T47D (cell line): ENCODE data around the gene CSNK1D.

ENCODE experiments used
- DNase-seq, 2 experiments: peaks; one replicate each; pipeline versions ENCODE4 v3.0.0 to v3.0.0-alpha.2; 2011 to 2012; ENCODE audit warnings: low read depth in 1 of 2, low spot score in 1 of 2
- JUND ChIP-seq: IDR thresholded peaks from 2 replicates; pipeline ENCODE4 v1.6.1; 2012; ENCODE audit warnings: low read depth
- in situ Hi-C: cut with HindIII; loops from 2 replicates; pipeline ENCODE4 v1.10.0; 2016; ENCODE audit warnings: low sequenced_read_pairs, low pct_unique_long_range_greater_than_20kb

Gene CSNK1D

DNA sequence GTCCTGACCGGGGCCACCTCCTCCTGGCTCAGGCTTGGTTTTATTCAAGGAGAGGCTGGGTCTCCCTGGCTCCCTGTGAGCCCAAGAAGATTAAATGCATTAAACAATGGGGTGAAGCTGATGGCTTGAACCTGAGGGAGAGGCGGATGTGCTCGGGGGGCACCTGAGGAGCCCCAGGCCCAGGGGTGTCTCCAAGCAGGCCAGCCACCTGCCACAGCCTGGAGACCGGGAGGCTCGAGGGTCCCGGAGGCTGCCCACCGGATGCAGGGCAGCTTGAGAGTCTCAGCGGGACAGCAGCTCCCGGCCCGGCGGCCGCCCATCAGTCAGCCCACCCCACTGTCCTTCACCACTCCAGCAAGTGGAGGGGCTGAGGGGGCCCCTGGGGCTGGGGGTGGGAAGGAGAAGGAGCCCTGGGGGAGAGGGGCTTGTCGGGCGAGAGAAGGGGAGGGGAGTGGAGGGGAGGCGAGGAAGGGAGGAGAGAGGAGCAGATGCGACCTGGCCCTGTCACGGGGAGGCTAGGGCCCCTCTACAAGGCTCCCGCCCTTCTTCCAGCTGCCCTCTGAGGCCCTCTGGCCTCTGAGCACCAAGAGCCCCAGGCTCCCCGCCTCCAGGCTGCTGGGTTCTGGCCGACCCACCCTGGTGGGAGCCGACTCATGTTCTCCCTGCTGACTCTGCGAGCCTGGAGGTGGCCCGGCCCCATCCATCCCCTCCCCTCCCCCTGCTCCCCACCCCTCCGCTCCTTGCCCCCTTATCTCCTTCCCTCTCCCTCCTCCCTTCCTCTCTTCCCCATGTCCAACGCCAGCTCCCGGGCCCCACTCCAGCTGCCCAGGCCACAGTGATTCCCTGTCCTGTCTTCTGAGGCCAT is 30.7 kb upstream of the CSNK1D start:
- in situ Hi-C loops = no loop called here

GRCh38 chr17:82302991-82303943 is 29.8 kb upstream of the CSNK1D start:
- in situ Hi-C loops = no loop called here
- no peak for DNase-seq

More for the DNA sequence above, 30.7 kb upstream of the CSNK1D start:
- no peak for DNase-seq
- no peak for TF ChIP-seq JUND

DNA sequence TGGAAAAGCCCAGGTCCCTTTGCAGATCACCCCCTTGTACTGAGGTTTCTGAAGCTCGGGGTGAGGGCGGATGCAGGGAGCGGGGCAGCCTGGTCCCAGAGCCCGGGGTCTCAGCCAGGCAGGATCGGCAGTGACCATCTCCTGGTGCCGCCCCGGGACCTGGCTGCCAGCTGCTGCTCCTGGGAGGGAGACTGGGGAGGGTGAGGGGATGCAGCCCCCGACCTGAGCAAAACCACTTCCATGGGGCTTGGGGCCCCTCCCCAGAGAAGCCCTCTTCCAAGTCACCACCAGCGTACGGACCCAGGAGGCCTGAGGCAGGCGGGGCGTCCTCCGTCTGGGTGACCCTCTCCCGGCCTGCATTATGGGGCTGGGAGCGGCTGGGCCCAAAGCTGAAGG is 29.1 kb upstream of the CSNK1D start:
- in situ Hi-C loops = no loop called here
- DNase-seq = no peak
- TF ChIP-seq JUND = no peak

More at GRCh38 chr17:82302991-82303943, 29.8 kb upstream of the CSNK1D start:
- TF ChIP-seq JUND = no peak

GRCh38 chr17:82301916-82302567 is 28.5 kb upstream of the CSNK1D start:
- in situ Hi-C loops = no loop called here
- DNase-seq = no peak
- no peak for TF ChIP-seq JUND

GRCh38 chr17:82301300-82301915 is 27.9 kb upstream of the CSNK1D start:
- in situ Hi-C loops = no loop called here
- TF ChIP-seq JUND = no peak
- DNase-seq = no peak

DNA sequence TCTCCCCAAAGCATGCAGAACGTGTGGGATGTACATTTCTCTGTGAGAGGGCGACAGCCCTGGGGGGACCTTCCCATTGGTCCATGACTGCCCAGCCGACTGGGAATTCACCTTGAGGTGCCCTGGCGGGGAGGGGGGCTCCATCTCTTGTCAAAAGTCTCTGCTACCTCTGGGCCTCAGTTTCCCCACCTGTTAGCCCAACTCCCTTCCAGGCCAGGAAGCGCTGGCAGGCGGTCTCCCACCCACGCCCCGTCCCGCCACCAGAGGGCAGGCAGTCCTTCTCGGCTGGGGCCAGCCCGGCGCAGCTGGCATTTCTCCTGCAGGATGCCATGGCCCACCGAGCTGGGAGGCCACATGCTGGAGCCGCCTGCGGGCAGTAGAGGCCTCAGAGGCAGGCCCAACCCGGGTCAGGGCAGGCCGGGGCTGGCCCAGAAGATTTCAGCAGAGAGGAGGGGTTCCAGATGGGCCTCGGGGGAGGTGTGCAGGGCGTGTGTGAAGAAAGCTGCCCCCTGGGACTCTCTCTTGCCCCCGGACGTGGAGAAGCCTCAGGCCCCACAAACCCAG is 27.3 kb upstream of the CSNK1D start:
- in situ Hi-C loops = no loop called here
- DNase-seq = peak; percentile 76 to 87
- TF ChIP-seq JUND = no peak

GRCh38 chr17:82300228-82300627 is 26.7 kb upstream of the CSNK1D start:
- TF ChIP-seq JUND = no peak
- DNase-seq = no peak
- in situ Hi-C loops = no loop called here

DNA sequence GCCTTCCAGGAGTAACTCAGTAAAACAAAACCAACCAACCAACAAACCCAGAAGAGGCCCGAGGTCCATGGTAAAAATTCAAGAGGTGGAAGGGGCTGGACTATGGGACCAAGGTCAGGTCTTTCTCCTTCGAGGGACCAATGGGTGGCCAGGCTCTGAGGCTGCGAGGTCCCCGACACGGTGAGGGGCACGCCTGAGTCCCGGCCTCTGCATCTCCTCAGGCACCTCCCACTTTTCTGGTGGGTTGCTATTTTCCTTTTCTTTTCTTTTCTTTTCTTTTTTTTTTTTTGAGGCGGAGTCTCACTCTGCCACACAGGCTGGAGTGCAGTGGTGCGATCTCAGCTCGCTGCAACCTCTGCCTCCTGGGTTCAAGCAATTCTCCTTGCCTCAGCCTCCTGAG is 26.0 kb upstream of the CSNK1D start:
- in situ Hi-C loops = no loop called here
- no peak for DNase-seq
- TF ChIP-seq JUND = no peak

- no peak for TF ChIP-seq JUND
- DNase-seq = no peak
- in situ Hi-C loops = no loop called here
These were observed 25.3 kb upstream of the CSNK1D start for GRCh38 chr17:82298538-82299421.

DNA sequence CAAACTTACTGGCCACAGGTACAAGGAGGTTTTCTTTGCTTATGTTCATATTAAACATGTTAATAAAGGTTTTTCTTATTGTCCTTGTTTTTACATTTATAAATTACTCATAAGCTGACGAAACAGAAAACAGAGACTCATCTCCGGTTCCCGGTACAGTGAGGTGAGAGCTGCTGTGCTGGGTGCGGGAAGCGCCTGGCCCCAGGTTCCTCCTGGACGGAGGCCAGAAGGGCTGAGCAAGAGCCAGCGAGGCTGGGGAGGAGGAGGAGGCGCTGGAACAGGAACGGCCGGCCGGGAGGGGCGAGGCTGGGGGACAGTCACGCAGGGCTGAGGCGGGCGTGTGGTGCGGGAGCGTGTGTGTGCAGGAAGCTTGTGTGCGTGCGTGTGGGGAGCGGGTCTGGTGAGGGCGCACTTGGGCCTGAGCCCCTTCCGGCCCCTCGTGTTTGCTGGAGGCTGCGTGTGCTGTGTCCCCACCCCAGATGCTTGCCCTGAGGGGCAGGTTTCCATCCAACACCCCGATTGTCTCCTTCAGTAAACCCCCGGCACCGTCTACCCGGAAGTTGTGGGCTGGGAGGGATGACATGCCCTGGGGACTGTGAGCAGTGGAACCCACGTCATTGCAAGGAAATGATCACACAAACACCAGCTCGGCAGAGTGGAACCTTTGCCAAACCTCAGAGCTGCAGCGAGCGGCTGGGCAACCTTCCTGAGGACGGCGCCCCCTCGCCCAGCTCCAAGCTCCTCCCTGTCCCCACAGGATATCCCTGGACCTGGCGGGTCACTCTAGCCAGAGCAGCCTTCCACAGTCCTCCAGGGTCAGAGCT is 24.4 kb upstream of the CSNK1D start:
- peak; percentile 94 for DNase-seq
- no peak for TF ChIP-seq JUND
- in situ Hi-C loops = no loop called here
